ENCODE measurements around the gene SUZ12.
"Not testable (repeated sequence)": the region's sequence is repeated elsewhere in the genome, so short reads cannot be mapped to it uniquely, and the experiment has no call there.

The SUZ12 gene

GRCh38 chr17:31917721-31918120 lies 19.1 kb upstream of the SUZ12 start:
- not testable (repeated sequence) for H3K4me3 ChIP-seq (ENCODE audit: low read length); DNase-seq (ENCODE audit: low read depth); H3K27me3 ChIP-seq (replicated peaks; ENCODE audit: control insufficient read depth, insufficient read depth, low read length); H3K36me3 ChIP-seq (ENCODE audit: control insufficient read depth, insufficient read depth, low read length, severe bottlenecking); H3K9me3 ChIP-seq (ENCODE audit: control insufficient read depth, low read length); H3K9ac ChIP-seq (ENCODE audit: low read length)
- peaks cover 18% of the 10 kb centered on the region for H3K4me1 ChIP-seq (ENCODE audit: control insufficient read depth, insufficient read depth, low read length)

DNA sequence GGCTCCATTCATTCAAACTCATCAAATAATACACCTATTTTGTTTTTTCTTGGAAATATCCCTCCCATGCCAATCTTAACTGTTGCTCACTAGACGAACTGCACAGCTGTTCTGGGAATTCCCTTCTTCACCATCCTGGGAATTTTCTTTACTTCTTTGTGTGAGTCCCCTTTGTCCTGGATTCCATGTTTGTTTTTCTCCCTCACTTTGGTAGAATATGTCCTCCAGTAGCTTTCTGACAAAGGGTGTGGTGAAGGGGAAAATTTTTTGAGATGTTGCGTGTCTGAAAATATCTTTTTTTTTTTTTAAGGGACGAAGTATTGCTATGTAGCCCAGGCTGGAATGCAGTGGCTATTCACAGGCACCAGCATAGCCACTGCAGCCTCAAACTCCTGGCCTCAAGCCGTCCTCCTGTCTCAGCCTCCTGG lies 18.1 kb upstream of the SUZ12 start:
- no peaks in the 10 kb centered on the region for H3K27me3 ChIP-seq (replicated peaks; ENCODE audit: control insufficient read depth, insufficient read depth, low read length)
- DNase-seq (ENCODE audit: low read depth): no peak
- peaks cover 18% of the 10 kb centered on the region for H3K4me1 ChIP-seq (ENCODE audit: control insufficient read depth, insufficient read depth, low read length)

DNA sequence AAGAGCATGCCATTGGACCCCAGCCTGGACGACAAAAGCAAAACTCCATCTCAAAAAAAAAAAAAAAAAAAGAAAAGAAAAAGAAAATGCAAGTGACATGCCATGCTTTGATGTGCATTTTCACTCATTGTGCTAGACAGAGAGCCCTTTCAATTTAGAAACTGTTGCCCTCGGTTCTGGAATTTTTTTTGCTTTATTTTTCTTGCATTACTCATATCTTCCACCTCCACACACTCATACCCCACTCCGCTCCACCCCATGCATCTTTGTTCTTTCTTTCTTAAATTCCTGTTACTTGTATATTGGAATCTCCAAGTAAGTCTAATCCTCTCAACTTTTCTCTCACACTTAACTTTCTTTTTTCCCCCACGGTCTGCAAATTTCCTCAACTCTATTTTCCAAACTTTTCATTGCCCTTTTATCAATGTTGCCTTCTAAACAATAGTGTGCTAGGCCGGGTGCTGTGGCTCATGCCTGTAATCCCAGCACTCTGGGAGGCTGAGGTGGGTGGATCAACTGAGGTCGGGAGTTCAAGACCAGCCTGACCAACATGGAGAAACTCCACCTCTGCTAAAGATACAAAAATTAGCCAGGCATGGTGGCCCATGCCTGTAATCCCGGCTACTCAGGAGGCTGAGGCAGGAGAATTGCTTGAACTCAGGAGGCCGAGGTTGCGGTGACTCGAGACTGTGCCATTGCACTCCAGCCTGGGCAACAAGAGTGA lies 16.8 kb upstream of the SUZ12 start:
- no peak overlapping the region for H3K4me3 ChIP-seq (ENCODE audit: low read length)
- peaks cover 18% of the 10 kb centered on the region for H3K4me1 ChIP-seq (ENCODE audit: control insufficient read depth, insufficient read depth, low read length)
- H3K36me3 ChIP-seq (ENCODE audit: control insufficient read depth, insufficient read depth, low read length, severe bottlenecking): no peaks in the 10 kb centered on the region
- no peaks in the 10 kb centered on the region for H3K9me3 ChIP-seq (ENCODE audit: control insufficient read depth, low read length)
- DNase-seq (ENCODE audit: low read depth): peak; percentile 64
- no peak overlapping the region for H3K9ac ChIP-seq (ENCODE audit: low read length)
- H3K27me3 ChIP-seq (replicated peaks; ENCODE audit: control insufficient read depth, insufficient read depth, low read length): no peaks in the 10 kb centered on the region

More for the DNA sequence above, 18.1 kb upstream of the SUZ12 start:
- no peak overlapping the region for H3K4me3 ChIP-seq (ENCODE audit: low read length)
- no peak overlapping the region for H3K9ac ChIP-seq (ENCODE audit: low read length)
- H3K36me3 ChIP-seq (ENCODE audit: control insufficient read depth, insufficient read depth, low read length, severe bottlenecking): no peaks in the 10 kb centered on the region
- H3K9me3 ChIP-seq (ENCODE audit: control insufficient read depth, low read length): no peaks in the 10 kb centered on the region

- H3K9me3 ChIP-seq (ENCODE audit: control insufficient read depth, low read length): no peaks in the 10 kb centered on the region
- H3K4me3 ChIP-seq (ENCODE audit: low read length): no peak overlapping the region
- H3K36me3 ChIP-seq (ENCODE audit: control insufficient read depth, insufficient read depth, low read length, severe bottlenecking): no peaks in the 10 kb centered on the region
- H3K9ac ChIP-seq (ENCODE audit: low read length): no peak overlapping the region
- no peaks in the 10 kb centered on the region for H3K4me1 ChIP-seq (ENCODE audit: control insufficient read depth, insufficient read depth, low read length)
- no peak for DNase-seq (ENCODE audit: low read depth)
- no peaks in the 10 kb centered on the region for H3K27me3 ChIP-seq (replicated peaks; ENCODE audit: control insufficient read depth, insufficient read depth, low read length)
Observed at GRCh38 chr17:31926100-31926729, 10.6 kb upstream of the SUZ12 start.

DNA sequence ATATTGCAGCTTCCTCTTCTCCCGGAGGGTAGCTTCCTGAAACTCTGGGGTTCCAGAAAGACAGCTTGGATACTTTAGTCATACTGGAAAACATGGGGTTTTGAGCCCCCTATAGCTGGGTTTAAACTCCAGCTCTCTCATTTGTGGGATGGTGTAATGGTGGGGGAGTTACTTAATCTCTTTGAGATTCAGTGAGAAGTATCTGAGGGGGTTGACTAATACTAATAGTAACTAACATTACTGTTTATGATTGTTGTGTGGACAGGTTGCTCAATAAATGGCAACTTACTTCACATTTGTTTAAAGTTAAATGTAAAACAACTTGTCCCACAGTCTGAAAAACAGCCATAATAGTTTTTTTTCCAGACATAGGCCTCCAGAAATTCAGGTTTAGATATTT lies 5.1 kb upstream of the SUZ12 start:
- Histone ChIP-seq H3K36me3 (ENCODE audit: control insufficient read depth, insufficient read depth, low read length, severe bottlenecking) (no peaks in the 10 kb centered on the region), H3K4me3 (ENCODE audit: low read length) (no peak overlapping the region), H3K9ac (ENCODE audit: low read length) (no peak overlapping the region)

GRCh38 chr17:31935512-31935911 lies 1.3 kb upstream of the SUZ12 start:
- Histone ChIP-seq H3K36me3 (ENCODE audit: control insufficient read depth, insufficient read depth, low read length, severe bottlenecking) (no peaks in the 10 kb centered on the region), H3K27me3 (replicated peaks; ENCODE audit: control insufficient read depth, insufficient read depth, low read length) (no peaks in the 10 kb centered on the region), H3K9me3 (ENCODE audit: control insufficient read depth, low read length) (no peaks in the 10 kb centered on the region), H3K4me3 (ENCODE audit: low read length) (no peak overlapping the region), H3K4me1 (ENCODE audit: control insufficient read depth, insufficient read depth, low read length) (peaks cover 5% of the 10 kb centered on the region), H3K9ac (ENCODE audit: low read length) (no peak overlapping the region)
- no peak for DNase-seq (ENCODE audit: low read depth)

More for the DNA sequence above, 5.1 kb upstream of the SUZ12 start:
- Histone ChIP-seq H3K4me1 (ENCODE audit: control insufficient read depth, insufficient read depth, low read length) (no peaks in the 10 kb centered on the region), H3K27me3 (replicated peaks; ENCODE audit: control insufficient read depth, insufficient read depth, low read length) (no peaks in the 10 kb centered on the region), H3K9me3 (ENCODE audit: control insufficient read depth, low read length) (no peaks in the 10 kb centered on the region)
- DNase-seq (ENCODE audit: low read depth): no peak

- H3K9me3 ChIP-seq (ENCODE audit: control insufficient read depth, low read length); H3K27me3 ChIP-seq (replicated peaks; ENCODE audit: control insufficient read depth, insufficient read depth, low read length); H3K4me1 ChIP-seq (ENCODE audit: control insufficient read depth, insufficient read depth, low read length); H3K36me3 ChIP-seq (ENCODE audit: control insufficient read depth, insufficient read depth, low read length, severe bottlenecking): not testable (repeated sequence)
- DNase-seq (ENCODE audit: low read depth): peak; percentile 13
- Histone ChIP-seq H3K4me3 (ENCODE audit: low read length) (peak overlapping the region; percentile 75), H3K9ac (ENCODE audit: low read length) (peak overlapping the region; percentile 58)
Observed at GRCh38 chr17:31937926-31938641, 1.3 kb downstream of the SUZ12 start.

DNA sequence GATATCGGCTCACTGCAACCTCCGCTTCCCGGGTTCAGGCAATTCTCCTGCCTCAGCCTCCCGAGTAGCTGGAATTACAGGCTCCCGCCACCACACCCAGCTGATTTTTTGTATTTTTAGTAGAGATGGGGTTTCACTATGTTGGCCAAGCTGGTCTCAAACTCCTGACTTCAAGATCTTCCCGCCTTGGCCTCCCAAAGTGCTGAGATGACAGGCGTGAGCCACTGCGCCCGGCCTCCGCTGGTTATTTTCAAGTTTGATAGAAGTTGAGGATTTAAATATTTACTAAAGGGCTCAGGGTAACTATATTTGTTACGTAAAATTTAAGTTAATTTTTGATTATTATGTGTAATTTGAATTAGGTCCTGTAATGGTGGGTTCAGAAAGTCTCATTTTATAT lies 5.1 kb downstream of the SUZ12 start:
- not testable (repeated sequence) for H3K27me3 ChIP-seq (replicated peaks; ENCODE audit: control insufficient read depth, insufficient read depth, low read length); DNase-seq (ENCODE audit: low read depth); H3K9me3 ChIP-seq (ENCODE audit: control insufficient read depth, low read length); H3K4me1 ChIP-seq (ENCODE audit: control insufficient read depth, insufficient read depth, low read length); H3K4me3 ChIP-seq (ENCODE audit: low read length); H3K9ac ChIP-seq (ENCODE audit: low read length)
- H3K36me3 ChIP-seq (ENCODE audit: control insufficient read depth, insufficient read depth, low read length, severe bottlenecking): peaks cover 10% of the 10 kb centered on the region

DNA sequence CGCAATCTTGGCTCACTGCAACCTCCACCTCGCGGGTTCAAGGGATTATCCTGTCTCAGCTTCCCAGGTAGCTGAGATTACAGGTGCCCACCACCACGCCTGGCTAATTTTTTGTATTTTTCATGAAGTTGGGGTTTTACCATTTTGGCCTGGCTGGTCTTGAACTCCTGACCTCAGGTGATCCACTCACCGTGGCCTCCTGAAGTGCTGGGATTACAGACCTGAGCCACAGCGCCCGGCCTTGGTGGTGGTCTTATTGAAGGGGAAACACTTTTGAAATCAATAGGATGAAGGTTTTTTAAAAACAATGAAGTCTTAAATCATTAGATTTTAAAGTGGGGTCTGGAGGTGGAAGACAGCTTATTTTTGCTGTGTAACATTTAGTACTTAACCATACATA lies 5.6 kb downstream of the SUZ12 start:
- not testable (repeated sequence) for DNase-seq (ENCODE audit: low read depth); H3K9ac ChIP-seq (ENCODE audit: low read length); H3K9me3 ChIP-seq (ENCODE audit: control insufficient read depth, low read length); H3K4me3 ChIP-seq (ENCODE audit: low read length); H3K27me3 ChIP-seq (replicated peaks; ENCODE audit: control insufficient read depth, insufficient read depth, low read length); H3K4me1 ChIP-seq (ENCODE audit: control insufficient read depth, insufficient read depth, low read length)
- H3K36me3 ChIP-seq (ENCODE audit: control insufficient read depth, insufficient read depth, low read length, severe bottlenecking): peaks cover 10% of the 10 kb centered on the region

DNA sequence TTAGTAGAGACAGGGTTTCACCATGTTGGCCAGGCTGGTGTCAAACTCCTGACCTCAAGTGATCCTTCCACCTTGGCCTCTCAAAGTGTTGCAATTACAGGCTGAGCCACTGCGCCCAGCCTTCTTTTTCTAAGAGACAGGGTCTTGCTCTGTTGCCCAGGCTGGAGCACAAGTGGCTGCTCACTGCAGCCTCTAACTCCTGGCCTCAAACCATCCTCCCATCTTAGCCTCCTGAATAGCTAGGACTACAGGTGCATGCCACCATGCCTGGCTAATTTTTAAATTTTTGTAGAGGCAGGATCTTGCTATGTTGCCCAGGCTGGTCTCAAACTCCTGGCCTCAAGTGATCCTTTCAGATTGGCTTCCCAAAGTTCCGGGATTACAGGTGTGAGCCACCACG lies 15.1 kb downstream of the SUZ12 start:
- H3K27me3 ChIP-seq (replicated peaks; ENCODE audit: control insufficient read depth, insufficient read depth, low read length); H3K4me1 ChIP-seq (ENCODE audit: control insufficient read depth, insufficient read depth, low read length); H3K9ac ChIP-seq (ENCODE audit: low read length); H3K4me3 ChIP-seq (ENCODE audit: low read length); H3K9me3 ChIP-seq (ENCODE audit: control insufficient read depth, low read length); DNase-seq (ENCODE audit: low read depth): not testable (repeated sequence)
- H3K36me3 ChIP-seq (ENCODE audit: control insufficient read depth, insufficient read depth, low read length, severe bottlenecking): peaks cover 20% of the 10 kb centered on the region

- not testable (repeated sequence) for H3K9me3 ChIP-seq (ENCODE audit: control insufficient read depth, low read length); H3K4me3 ChIP-seq (ENCODE audit: low read length); H3K27me3 ChIP-seq (replicated peaks; ENCODE audit: control insufficient read depth, insufficient read depth, low read length); H3K9ac ChIP-seq (ENCODE audit: low read length); H3K4me1 ChIP-seq (ENCODE audit: control insufficient read depth, insufficient read depth, low read length); DNase-seq (ENCODE audit: low read depth)
- peaks cover 35% of the 10 kb centered on the region for H3K36me3 ChIP-seq (ENCODE audit: control insufficient read depth, insufficient read depth, low read length, severe bottlenecking)
Observed at GRCh38 chr17:31964131-31964530, 27.3 kb downstream of the SUZ12 start.
